Liver (tissue), 3 donors: ENCODE results near the gene ARHGEF12.

ENCODE experiments used
- CTCF ChIP-seq: fragments of 150-350 bp; IDR thresholded peaks from 2 replicates; pipeline ENCODE4 v1.5.1; 2017; ENCODE audit warnings: improper control_type of control experiment, low read depth, low read length; ENCODE audit not compliant: missing input control
- EGR1 ChIP-seq, 2 donors: IDR thresholded peaks; 2 replicates each; pipeline ENCODE4 v1.6.1; 2016 to 2018; ENCODE audit warnings: antibody characterized with exemption in 2 of 2, low read depth in 2 of 2
- MAX ChIP-seq: IDR thresholded peaks from 2 replicates; pipeline ENCODE4 v1.6.1; 2016; ENCODE audit warnings: antibody characterized with exemption
- RAD21 ChIP-seq, 2 donors: IDR thresholded peaks; 2 replicates each; pipeline ENCODE4 v1.6.1; 2016; ENCODE audit warnings: antibody characterized with exemption in 2 of 2, mild to moderate bottlenecking in 2 of 2
- RXRA ChIP-seq, 2 donors: IDR thresholded peaks; 2 replicates each; pipeline ENCODE4 v1.6.1; 2017 to 2018; ENCODE audit warnings: antibody characterized with exemption in 2 of 2, mild to moderate bottlenecking in 1 of 2
- YY1 ChIP-seq: IDR thresholded peaks from 2 replicates; pipeline ENCODE4 v1.6.1; 2016; ENCODE audit warnings: antibody characterized with exemption, mild to moderate bottlenecking
- donor health status: healthy.
- donor health status: healthy.

DNA sequence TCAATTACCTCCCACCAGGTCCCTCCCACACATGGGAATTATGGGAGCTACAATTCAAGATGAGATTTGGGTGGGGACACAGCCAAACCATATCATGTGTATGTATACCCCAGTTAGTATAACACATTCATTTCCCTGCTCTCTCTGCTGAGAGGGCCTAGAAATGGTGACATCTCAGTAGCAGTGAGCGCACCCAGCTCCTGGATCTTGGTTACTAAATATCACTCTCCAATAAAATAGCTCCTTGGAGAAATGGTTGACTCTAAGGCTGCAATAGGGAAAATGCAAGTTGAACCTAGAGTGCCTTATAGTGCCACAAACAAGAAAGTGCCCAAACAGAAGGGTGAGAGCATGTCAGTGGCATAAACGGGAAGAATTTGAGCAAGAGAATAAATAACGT, 59.6 kb downstream of the ARHGEF12 start:
- no peak for TF ChIP-seq CTCF
- TF ChIP-seq EGR1 (IDR thresholded peaks at IDR 0.05; ENCODE audit: low read depth in 2 of 2) = no peak
- TF ChIP-seq MAX = no peak
- no peak for TF ChIP-seq YY1
- TF ChIP-seq RXRA (IDR thresholded peaks at IDR 0.05) = no peak
- no peak for TF ChIP-seq RAD21 (IDR thresholded peaks at IDR 0.05)
